Measurements from ENCODE around the gene GPR135. TPM values are rescaled to one million over a fixed set of nuclear protein-coding genes. Genes with fewer than 3 reads are reported as not detected.

The GPR135 gene
- polyA plus RNA-seq, 3 donors, result 0.05 to 0.69 TPM; not detected in 1

GRCh38 chr14:59427653-59428580, 37.3 kb downstream of the GPR135 start:
- Histone ChIP-seq H2AFZ (ENCODE audit: insufficient read depth, low read depth, low read length, poor library complexity, severe bottlenecking) (no peak overlapping the region), H3K4me2 (replicated peaks; ENCODE audit: extremely low read depth, low read length, poor library complexity, severe bottlenecking) (no peak overlapping the region), H3K36me3 (replicated peaks in 1 of 2; ENCODE audit: control insufficient read depth in 1 of 2, insufficient read depth in 2 of 2, low read length in 2 of 2) (no peaks in the 10 kb centered on the region), H3K27ac (ENCODE audit: low read depth in 1 of 2, low read length in 2 of 2) (no peak overlapping the region), H3K79me2 (ENCODE audit: insufficient read depth, low read length) (no peaks in the 10 kb centered on the region), H3K9me3 (replicated peaks in 1 of 2; ENCODE audit: control insufficient read depth in 1 of 2, insufficient read depth in 1 of 2, low read length in 2 of 2) (no peaks in the 10 kb centered on the region), H3K4me3 (replicated peaks in 1 of 3; ENCODE audit: low read depth in 2 of 3, low read length in 3 of 3) (no peak overlapping the region), H4K20me1 (ENCODE audit: insufficient read depth, low read length) (no peaks in the 10 kb centered on the region), H3K4me1 (ENCODE audit: control insufficient read depth in 1 of 2, insufficient read depth in 2 of 2, low read length in 2 of 2) (peaks cover 19 to 20% of the 10 kb centered on the region in 2 donors), H3K27me3 (ENCODE audit: control insufficient read depth in 2 of 2, insufficient read depth in 2 of 2, low read length in 2 of 2) (no peaks in the 10 kb centered on the region), H3K9ac (ENCODE audit: insufficient read depth, low read length, poor library complexity, severe bottlenecking) (no peak overlapping the region)
- DNase-seq, result no peak
- Mint-ChIP-seq H3K9me3 (no peaks in the 10 kb centered on the region), H3K4me3 (no peak overlapping the region), H3K27ac (no peak overlapping the region), H3K4me1 (peaks cover 30% of the 10 kb centered on the region), H3K36me3 (no peaks in the 10 kb centered on the region), H3K27me3 (ENCODE audit: low read depth in 3 of 3) (peaks cover 0 to 1% (median 0%) of the 10 kb centered on the region in 3 donors)
- no peak for TF ChIP-seq CTCF (IDR thresholded peaks at IDR 0.05)
- intact Hi-C loops (cut with micrococcal nuclease), result no loop called here
- WGBS (ENCODE audit: insufficient coverage), result 100% methylated on average over 4 of the region's 13 CpGs

- peaks cover 37% of the 10 kb centered on the region for H3K4me1 Mint-ChIP-seq
- intact Hi-C loops (cut with micrococcal nuclease), result no loop called here
These were observed 39.8 kb downstream of the GPR135 start for GRCh38 chr14:59425322-59425935.

More at GRCh38 chr14:59425322-59425935, 39.8 kb downstream of the GPR135 start:
- no peaks in the 10 kb centered on the region for H3K9me3 ChIP-seq (replicated peaks in 1 of 2; ENCODE audit: control insufficient read depth in 1 of 2, insufficient read depth in 1 of 2, low read length in 2 of 2)
- peaks cover 0 to 2% (median 1%) of the 10 kb centered on the region in 3 donors for H3K27me3 Mint-ChIP-seq (ENCODE audit: low read depth in 3 of 3)
- H3K4me3 ChIP-seq (replicated peaks in 1 of 3; ENCODE audit: low read depth in 2 of 3, low read length in 3 of 3), result no peak overlapping the region
- WGBS (ENCODE audit: insufficient coverage), result no CpG with 5 or more reads among the region's 3 CpGs
- H4K20me1 ChIP-seq (ENCODE audit: insufficient read depth, low read length), result no peaks in the 10 kb centered on the region
- H3K4me1 ChIP-seq (ENCODE audit: control insufficient read depth in 1 of 2, insufficient read depth in 2 of 2, low read length in 2 of 2), result peaks cover 19 to 20% of the 10 kb centered on the region in 2 donors
- H3K27ac ChIP-seq (ENCODE audit: low read depth in 1 of 2, low read length in 2 of 2), result no peak overlapping the region
- H3K36me3 Mint-ChIP-seq, result no peaks in the 10 kb centered on the region
- H3K79me2 ChIP-seq (ENCODE audit: insufficient read depth, low read length), result no peaks in the 10 kb centered on the region
- no peak overlapping the region for H3K27ac Mint-ChIP-seq
- no peaks in the 10 kb centered on the region for H3K27me3 ChIP-seq (ENCODE audit: control insufficient read depth in 2 of 2, insufficient read depth in 2 of 2, low read length in 2 of 2)
- H3K9ac ChIP-seq (ENCODE audit: insufficient read depth, low read length, poor library complexity, severe bottlenecking), result no peak overlapping the region
- no peak for DNase-seq
- H3K4me2 ChIP-seq (replicated peaks; ENCODE audit: extremely low read depth, low read length, poor library complexity, severe bottlenecking), result no peak overlapping the region
- no peaks in the 10 kb centered on the region for H3K9me3 Mint-ChIP-seq
- peak overlapping the region in 1 of 2 donors; percentile 17 for H3K4me3 Mint-ChIP-seq
- no peak overlapping the region for H2AFZ ChIP-seq (ENCODE audit: insufficient read depth, low read depth, low read length, poor library complexity, severe bottlenecking)
- H3K36me3 ChIP-seq (replicated peaks in 1 of 2; ENCODE audit: control insufficient read depth in 1 of 2, insufficient read depth in 2 of 2, low read length in 2 of 2), result no peaks in the 10 kb centered on the region
- TF ChIP-seq CTCF (IDR thresholded peaks at IDR 0.05), result no peak

Data from CD14-positive monocyte (primary cell).